ENCODE data around the gene XYLT1.

DNA sequence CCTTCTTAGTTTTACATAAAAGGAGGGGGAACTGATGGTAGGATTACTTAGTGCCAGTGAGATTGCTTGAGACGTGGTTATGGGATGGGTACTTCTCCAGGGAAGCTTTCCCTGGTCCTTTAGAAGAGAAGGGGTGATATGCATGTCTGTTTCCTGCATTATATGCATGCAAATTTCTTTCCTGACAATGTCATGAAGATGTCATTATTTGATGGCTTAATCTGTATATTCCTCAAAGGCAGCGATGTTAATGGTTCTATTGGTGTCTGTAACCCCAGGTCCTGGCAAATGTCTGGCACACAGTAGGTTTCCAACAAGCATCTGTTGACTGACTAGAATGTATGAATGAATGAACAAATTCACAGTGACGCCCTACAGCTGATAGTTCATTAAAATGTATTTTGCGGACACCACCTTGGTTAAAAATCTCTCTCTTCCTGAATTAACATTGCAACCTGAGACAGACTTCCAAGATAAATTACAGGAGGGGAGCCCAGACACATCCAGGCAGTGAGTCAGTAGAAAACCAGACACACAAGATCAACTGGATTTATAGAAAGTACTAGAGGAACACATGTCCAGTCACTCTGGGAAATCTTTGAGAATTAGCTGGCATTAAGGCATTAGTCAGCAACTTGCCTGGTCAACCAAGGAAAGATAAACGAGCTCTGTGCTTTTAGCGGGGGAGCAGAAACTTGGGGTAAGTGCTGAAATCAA is 293.4 kb downstream of the XYLT1 start:
- TF ChIP-seq ZNF408 (CRISPR knock-in tag; IDR thresholded peaks at IDR 0.05; ENCODE audit: low read depth) (no peak), RBFOX2 (IDR thresholded peaks at IDR 0.05; ENCODE audit: low read depth, low read length) (no peak), ZNF133 (CRISPR knock-in tag; IDR thresholded peaks at IDR 0.05) (no peak), SIN3A (IDR thresholded peaks at IDR 0.05; ENCODE audit: borderline replicate concordance in 2 of 2, control insufficient read depth in 1 of 2, low read depth in 2 of 2, low read length in 2 of 2) (no peak), NR2C2 (CRISPR knock-in tag; IDR thresholded peaks at IDR 0.05) (no peak), NR2C2 (tag; IDR thresholded peaks at IDR 0.05) (no peak), ZNF780A (CRISPR knock-in tag; IDR thresholded peaks at IDR 0.05) (no peak), ZNF274 (IDR thresholded peaks at IDR 0.05; ENCODE audit: borderline replicate concordance, low read depth, low read length) (no peak), HNRNPLL (IDR thresholded peaks at IDR 0.05; ENCODE audit: low read depth, low read length, poor library complexity, severe bottlenecking) (no peak), EP300 (IDR thresholded peaks at IDR 0.05; ENCODE audit: low read length) (no peak)
- TF ChIP-seq, protein P1, sequence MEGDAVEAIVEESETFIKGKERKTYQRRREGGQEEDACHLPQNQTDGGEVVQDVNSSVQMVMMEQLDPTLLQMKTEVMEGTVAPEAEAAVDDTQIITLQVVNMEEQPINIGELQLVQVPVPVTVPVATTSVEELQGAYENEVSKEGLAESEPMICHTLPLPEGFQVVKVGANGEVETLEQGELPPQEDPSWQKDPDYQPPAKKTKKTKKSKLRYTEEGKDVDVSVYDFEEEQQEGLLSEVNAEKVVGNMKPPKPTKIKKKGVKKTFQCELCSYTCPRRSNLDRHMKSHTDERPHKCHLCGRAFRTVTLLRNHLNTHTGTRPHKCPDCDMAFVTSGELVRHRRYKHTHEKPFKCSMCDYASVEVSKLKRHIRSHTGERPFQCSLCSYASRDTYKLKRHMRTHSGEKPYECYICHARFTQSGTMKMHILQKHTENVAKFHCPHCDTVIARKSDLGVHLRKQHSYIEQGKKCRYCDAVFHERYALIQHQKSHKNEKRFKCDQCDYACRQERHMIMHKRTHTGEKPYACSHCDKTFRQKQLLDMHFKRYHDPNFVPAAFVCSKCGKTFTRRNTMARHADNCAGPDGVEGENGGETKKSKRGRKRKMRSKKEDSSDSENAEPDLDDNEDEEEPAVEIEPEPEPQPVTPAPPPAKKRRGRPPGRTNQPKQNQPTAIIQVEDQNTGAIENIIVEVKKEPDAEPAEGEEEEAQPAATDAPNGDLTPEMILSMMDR (IDR thresholded peaks at IDR 0.05 in 2 of 3, conservative IDR thresholded peaks at IDR 0.05 in 1 of 3; ENCODE audit: insufficient read depth in 2 of 3, low read depth in 1 of 3, low read length in 3 of 3): no peak

All from K562 (cell line).